WERI-Rb-1 (cell line): ENCODE measurements around the gene FAM156B.
"Not testable (repeated sequence)": the region's sequence is repeated elsewhere in the genome, so short reads cannot be mapped to it uniquely, and the experiment has no call there.

Experiments
- DNase-seq: peaks from one replicate; pipeline ENCODE4 v3.0.0-alpha.2; 2020
- H3K27ac ChIP-seq: fragments of 250-450 bp; sonication (Bioruptor Pico); 2 replicates; pipeline ENCODE4 v1.5.1; 2020; ENCODE audit warnings: mild to moderate bottlenecking, moderate library complexity
- H3K27me3 ChIP-seq: fragments of 250-450 bp; sonication (Bioruptor Pico); 2 replicates; pipeline ENCODE4 v1.5.1; 2021; ENCODE audit warnings: mild to moderate bottlenecking, low read depth, moderate library complexity; ENCODE audit not compliant: insufficient read depth, severe bottlenecking
- H3K36me3 ChIP-seq: fragments of 250-450 bp; sonication (Bioruptor Pico); 2 replicates; pipeline ENCODE4 v1.5.1; 2020; ENCODE audit warnings: mild to moderate bottlenecking, moderate library complexity
- H3K4me3 ChIP-seq: 2 replicates; pipeline ENCODE4 v1.5.1; 2011; ENCODE audit warnings: low read depth, mild to moderate bottlenecking, control low read depth, low read length
- H3K9me3 ChIP-seq: fragments of 250-450 bp; sonication (Bioruptor Pico); 2 replicates; pipeline ENCODE4 v1.5.1; 2021; ENCODE audit warnings: mild to moderate bottlenecking, moderate library complexity; ENCODE audit not compliant: severe bottlenecking
- CTCF ChIP-seq: IDR thresholded peaks from 2 replicates; pipeline ENCODE4 v1.5.1; 2011; ENCODE audit warnings: low read depth, mild to moderate bottlenecking, control low read depth, inconsistent platforms, low read length

Gene FAM156B

GRCh38 chrX:52923781-52924241 is 26.7 kb downstream of the FAM156B start:
- peaks cover 5% of the 10 kb centered on the region for H3K9me3 ChIP-seq
- peaks cover 10% of the 10 kb centered on the region for H3K27me3 ChIP-seq
- no peaks in the 10 kb centered on the region for H3K36me3 ChIP-seq
- no peak for TF ChIP-seq CTCF
- no peak for DNase-seq
- H3K4me3 ChIP-seq = no peak overlapping the region
- no peak overlapping the region for H3K27ac ChIP-seq

DNA sequence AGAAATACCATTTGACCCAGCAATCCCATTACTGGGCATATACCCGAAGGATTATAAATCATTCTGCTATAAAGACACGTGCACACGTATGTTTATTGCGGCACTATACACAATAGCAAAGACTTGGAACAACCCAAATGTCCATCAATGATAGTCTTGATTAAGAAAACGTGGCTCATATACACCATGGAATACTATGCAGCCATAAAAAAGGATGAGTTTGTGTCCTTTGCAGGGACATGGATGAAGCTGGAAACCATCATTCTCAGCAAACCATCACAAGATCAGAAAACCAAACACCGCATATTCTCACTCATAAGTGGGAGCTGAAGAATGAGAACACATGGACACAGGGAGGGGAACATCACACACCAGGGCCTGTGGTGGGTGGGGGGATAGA is 33.1 kb downstream of the FAM156B start:
- H3K27ac ChIP-seq, H3K9me3 ChIP-seq, H3K36me3 ChIP-seq, H3K4me3 ChIP-seq, DNase-seq: not testable (repeated sequence)
- H3K27me3 ChIP-seq = peaks cover 10% of the 10 kb centered on the region

DNA sequence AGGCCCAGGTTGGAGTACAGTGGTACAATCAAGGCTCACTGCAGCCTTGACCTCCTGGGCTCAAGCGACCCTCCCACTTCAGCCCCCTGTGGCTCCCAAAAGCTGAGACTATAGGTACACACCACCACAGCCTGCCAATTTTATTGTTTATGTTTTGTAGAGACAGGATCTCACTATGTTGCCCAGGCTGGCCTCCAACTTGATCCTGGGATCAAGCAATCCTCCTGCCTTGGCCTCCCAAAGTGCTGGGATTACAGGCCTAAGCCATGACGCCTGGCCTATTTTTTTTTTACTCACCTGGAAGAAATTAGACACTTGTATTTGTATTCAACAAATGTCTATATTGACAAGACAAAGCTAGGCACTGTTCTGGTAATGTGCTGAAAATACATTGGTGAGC is 36.1 kb downstream of the FAM156B start:
- H3K36me3 ChIP-seq = no peaks in the 10 kb centered on the region
- DNase-seq = no peak
- H3K27me3 ChIP-seq = no peaks in the 10 kb centered on the region
- no peak overlapping the region for H3K27ac ChIP-seq
- no peak for TF ChIP-seq CTCF
- H3K9me3 ChIP-seq = no peaks in the 10 kb centered on the region
- H3K4me3 ChIP-seq = no peak overlapping the region

- peak overlapping the region; percentile 97 for H3K27ac ChIP-seq
- no peaks in the 10 kb centered on the region for H3K27me3 ChIP-seq
- H3K9me3 ChIP-seq = no peaks in the 10 kb centered on the region
- H3K4me3 ChIP-seq = peak overlapping the region; percentile 53
- H3K36me3 ChIP-seq = no peaks in the 10 kb centered on the region
- peak; percentile 91 for DNase-seq
- no peak for TF ChIP-seq CTCF
Observed at GRCh38 chrX:52933976-52934703, 37.0 kb downstream of the FAM156B start.

DNA sequence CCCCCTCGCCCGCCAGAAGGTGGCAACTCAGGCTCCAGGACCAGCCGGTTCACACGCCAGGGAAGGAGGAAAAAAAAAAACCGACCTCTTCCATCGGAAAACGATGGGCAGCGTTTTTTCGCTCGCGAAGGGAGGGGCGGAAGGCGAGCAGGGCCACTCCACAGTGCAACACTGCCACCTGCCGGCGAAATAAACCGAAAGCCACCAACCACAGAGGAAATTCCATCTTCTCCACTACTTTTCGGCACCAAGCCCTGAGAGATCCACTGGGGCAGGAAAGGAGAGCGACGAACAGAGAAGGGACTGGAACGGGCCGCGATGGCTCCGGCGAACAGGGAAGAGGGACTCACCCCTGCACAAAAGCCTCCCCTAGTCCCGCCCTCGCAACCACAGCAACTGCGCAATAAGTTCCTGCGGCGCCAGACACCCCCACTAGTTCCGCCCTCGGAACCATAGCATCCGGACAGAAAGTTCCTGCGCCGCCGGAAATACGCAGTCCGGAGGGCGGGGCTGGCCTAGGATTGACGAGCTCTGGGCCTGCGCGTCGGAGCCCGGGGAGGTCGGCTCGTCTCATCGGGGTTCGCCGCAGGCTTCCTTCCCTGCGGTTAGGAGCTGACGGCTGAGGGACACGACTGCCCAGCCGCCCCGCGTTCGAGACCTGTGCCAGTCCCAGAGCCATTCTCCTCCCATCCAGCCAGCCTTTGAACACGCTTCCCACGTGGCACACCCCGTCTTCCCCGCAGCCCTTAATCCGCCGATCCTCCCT is 37.8 kb downstream of the FAM156B start:
- no peaks in the 10 kb centered on the region for H3K36me3 ChIP-seq
- peak overlapping the region; percentile 97 for H3K27ac ChIP-seq
- H3K9me3 ChIP-seq = no peaks in the 10 kb centered on the region
- peak overlapping the region; percentile 53 for H3K4me3 ChIP-seq
- peak; percentile 95 for DNase-seq
- H3K27me3 ChIP-seq = no peaks in the 10 kb centered on the region
- peak; percentile 84 for TF ChIP-seq CTCF

GRCh38 chrX:52935470-52935784 is 38.3 kb downstream of the FAM156B start:
- H3K9me3 ChIP-seq, DNase-seq, H3K27me3 ChIP-seq, H3K36me3 ChIP-seq: not testable (repeated sequence)
- Histone ChIP-seq H3K27ac (peak overlapping the region; percentile 97), H3K4me3 (peak overlapping the region; percentile 53)

DNA sequence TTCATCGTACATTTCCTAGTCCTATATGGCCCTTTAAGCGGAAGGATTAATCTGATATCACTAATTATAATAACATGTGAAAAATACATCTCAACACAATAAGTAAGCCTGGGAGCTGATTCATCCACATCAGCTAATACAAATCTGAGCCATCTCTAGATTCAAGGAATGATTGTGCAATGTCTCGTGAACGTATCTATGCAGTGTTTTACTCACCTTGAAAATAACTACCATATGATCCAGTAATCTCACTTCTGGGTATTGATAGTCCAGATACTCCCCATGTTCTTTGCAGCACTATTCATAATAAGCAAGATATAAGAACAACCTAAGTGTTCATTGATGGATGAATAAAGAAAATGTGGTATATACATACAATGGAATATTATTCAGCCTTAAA is 43.6 kb downstream of the FAM156B start:
- not testable (repeated sequence) for H3K9me3 ChIP-seq, H3K27ac ChIP-seq, DNase-seq, H3K36me3 ChIP-seq, H3K4me3 ChIP-seq, H3K27me3 ChIP-seq

DNA sequence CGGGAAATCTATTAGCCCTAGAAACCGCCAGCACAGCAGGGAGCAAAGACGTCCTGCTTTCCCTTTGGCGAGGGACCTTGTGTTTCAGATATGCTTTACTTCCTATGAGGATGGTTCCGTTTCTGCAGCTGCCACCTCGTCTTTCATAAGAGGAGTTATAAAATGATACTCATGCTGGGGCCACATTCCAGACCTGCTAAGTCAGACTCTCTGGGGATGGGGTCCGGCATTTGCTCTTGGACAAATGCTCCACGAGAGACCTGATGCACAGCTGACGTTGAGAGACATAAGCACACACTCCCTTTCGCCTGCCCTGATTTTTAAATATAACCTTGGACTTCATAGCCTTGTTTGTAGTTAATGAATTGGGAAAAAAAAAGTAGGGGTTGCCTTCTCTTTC is 44.6 kb downstream of the FAM156B start:
- H3K27ac ChIP-seq, H3K4me3 ChIP-seq, H3K27me3 ChIP-seq, DNase-seq, H3K36me3 ChIP-seq, H3K9me3 ChIP-seq: not testable (repeated sequence)

DNA sequence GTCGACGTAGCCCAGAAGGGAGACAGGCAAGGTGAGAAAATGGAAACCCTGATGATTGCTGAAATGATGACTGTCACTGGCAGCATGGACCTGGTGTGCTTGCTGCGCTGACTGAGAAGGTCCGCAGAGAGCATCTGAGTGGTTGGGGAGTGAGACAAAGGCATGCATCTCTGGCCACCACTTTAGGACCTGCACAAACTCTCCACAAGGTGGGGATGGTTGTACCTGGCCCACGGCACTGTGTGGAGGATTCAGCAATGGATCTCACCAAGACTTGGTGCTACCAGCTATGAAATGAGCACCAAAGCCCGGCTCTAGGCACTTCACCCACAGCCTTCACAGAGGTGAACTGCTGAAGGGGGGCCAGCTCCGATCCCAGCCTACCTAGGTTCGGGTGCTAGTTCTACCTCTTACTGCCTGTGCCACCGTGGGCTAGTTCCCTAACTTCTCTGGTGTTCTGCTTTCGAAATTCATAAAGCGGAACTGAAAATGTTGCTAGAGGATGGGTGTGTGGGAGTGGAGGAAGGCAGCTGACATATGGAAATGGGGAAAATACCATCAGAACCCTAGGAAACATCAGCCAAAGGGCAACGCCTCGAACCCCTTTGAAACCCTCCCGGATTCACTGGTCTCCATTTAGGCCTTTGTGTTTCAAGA is 48.8 kb downstream of the FAM156B start:
- not testable (repeated sequence) for H3K27ac ChIP-seq, DNase-seq, H3K36me3 ChIP-seq, H3K9me3 ChIP-seq, H3K4me3 ChIP-seq, H3K27me3 ChIP-seq

DNA sequence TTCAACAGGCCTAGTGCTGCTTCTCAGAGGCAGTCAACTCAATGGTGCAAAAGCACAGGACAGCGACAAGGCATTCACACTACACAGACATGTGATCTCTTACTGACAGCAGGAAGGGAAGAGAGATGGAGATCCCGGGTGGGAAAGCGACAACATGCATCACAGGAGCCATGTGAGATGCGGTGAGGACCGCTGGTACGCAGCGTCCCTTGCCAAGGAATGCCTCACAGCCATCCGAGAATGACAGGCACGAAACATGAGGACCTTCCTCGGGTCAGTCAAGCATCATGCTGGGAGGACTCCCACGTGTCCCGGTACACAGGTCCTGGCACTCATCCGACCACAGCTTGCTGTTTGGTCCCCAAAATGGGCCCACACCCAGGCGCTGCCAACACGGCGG is 50.4 kb downstream of the FAM156B start:
- not testable (repeated sequence) for H3K9me3 ChIP-seq, H3K36me3 ChIP-seq, H3K27ac ChIP-seq, H3K4me3 ChIP-seq, H3K27me3 ChIP-seq, DNase-seq
